CD4-positive, alpha-beta T cell treated with Interleukin-17A for 4 hours (primary cell): ENCODE data around the gene RPL6.

Experiments used
- DNase-seq: peaks from one replicate; pipeline ENCODE4 v3.0.0-alpha.2; 2020; ENCODE audit warnings: mixed read lengths

The RPL6 gene

DNA sequence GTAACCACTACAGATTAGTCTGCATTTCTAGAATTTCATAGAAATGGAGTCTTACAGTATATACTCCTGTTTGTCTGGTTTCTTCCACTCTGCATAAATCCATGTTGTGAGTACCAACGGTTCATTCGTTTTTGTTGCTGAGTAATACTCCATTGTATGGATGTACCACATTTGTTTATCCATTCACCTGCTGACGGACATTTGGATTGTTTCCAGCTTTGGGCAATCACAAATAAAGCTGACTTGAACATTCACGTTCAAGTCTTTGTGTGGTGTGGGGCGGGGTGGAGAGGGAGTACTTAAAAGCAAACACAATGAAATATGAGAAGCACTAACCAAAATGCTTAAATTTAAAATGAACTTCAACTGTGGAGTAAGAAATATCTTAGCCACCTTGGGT is 34.3 kb downstream of the RPL6 start:
- no peak for DNase-seq

DNA sequence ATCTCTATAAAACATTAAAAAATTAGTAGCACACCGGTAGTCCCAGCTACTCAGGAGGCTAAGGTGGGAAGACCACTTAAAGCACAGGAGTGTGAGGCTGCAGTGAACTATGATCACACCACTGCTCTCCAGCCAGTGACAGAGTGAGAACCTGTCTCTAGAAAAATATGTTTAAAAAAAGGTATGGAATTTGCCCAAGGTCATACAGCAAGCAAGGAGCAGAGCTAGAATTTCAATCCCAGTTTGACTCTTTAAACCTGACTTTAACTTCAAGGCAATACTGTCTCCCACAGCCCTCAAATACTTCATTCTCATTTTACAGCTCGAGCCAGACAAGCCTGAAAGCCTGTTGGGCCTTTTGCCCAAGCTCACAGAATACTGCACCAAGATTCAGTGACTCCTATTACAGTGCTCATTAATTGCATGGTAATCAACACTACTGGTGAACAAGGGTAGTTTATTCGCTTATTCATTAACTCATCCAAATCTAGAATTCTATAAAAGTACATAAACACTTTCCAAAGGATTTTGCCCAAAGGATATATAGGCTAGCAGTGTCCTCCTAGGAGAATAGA is 35.2 kb downstream of the RPL6 start:
- DNase-seq: no peak

DNA sequence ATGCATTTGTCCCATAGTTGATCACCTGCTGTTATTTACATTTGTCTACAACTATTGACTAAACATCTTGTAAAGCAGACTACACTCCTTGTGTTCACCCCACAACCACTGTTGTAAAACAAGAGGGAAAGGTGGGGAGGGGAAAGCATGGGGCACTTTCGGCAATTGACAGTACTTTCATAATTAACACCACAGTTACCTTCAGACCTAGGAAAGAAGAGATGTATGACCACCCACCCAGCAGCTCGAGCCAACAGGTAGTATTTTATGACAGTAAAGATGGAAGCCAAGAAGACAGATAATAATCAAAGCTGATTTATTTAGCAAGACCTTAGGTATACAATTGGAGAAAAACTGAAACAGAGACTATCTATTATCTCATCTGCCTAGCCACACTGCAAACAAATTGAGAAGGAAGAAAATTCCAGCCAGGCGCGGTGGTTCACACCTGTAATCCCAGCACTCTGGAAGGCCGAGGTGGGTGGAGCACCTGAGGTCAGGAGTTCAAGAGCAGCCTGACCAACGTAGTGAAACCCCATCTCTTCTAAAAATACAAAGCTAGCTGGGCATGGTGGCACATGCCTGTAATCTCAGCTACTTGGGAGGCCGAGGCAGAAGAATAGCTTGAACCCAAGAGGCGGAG is 38.4 kb downstream of the RPL6 start:
- no peak for DNase-seq

DNA sequence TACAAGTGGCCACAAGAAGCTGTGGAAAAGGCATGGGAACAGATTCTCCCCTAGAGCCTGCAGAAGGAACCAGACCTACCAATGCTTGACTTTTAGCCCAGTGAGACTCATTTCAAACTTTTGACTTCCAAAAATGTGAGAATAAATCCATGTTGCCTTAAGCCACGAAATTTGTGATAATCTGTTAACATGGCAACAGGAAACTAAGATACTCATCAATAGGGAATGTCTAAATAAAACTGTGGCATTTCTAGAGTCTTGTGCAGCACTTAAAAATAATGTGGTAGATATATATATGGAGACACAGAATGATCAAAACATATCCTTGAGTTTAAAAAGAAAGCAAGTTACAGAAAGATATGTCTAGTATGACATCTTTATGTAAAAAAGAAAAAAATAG is 39.2 kb downstream of the RPL6 start:
- DNase-seq: no peak

DNA sequence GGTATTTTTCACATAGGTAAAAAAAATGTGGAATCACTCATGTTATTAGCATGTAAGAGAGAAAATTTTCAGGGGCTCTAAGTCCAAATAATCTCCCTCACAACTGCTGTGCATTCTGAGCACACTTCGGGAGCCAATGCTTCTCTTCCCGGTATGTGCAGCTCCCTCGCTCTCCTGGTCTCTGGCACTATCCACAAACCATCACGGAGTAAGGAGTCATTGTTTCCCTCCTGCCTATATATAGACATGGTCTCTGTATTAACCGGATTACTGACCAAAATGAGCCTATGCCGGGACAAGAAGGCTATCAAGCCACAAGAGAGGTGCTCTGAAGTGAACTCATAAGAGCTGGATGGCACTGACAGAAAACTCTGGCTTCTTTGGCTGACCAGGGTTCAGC is 40.5 kb downstream of the RPL6 start:
- no peak for DNase-seq

DNA sequence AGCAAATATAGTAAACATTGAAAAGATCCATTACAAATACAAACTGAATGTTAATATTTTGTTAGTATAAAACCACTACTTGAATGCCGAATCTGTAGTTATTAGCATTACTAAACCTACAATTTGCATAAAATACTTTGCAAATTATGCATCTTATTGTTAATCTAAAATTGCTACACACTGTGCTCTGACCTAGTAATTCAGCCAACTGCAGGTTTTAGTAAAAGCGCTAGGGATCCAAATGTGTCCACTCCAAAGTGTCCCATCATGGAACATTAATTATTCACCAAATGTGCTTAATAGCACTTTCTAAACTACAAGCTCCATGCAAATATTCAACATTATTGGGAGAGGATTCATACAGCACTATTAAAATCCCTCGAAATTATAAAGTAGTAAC is 41.4 kb downstream of the RPL6 start:
- no peak for DNase-seq

DNA sequence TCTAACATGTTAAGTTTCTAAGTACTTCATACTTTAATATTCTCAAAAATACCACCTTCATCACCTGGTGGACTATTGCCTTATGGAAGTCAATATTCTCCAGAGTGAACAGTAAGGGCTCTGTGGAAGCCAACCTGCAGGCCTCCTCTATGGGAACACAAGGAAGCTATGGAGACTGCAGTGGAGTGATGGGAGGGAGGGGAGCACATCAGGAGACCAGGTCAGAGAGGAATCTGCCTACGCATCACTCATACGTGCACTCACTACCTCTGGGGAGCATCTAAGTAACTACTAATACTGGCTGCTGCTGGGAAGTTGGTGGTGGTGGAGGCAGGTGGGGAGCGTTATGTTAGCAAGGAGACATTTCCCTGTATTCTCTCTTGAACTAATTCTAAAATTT is 47.1 kb downstream of the RPL6 start:
- no peak for DNase-seq

DNA sequence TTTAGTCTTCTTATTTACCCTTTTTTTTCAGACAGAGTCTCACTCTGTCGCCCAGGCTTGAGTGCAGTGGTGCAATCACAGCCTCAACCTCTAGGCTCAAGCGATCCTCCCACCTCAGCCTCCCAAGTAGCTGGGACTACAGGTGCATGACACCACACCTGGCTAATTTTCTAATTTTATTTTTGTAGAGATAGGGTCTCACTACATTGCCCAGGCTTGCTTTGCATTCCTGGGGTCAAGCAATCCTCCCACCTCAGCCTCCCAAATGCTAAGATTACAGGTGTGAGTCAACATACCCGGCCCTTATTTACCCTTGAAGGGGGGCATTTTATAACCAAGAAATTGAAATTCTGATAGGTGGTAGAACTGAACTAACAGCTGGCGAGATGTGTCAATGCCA is 48.1 kb downstream of the RPL6 start:
- DNase-seq: no peak

DNA sequence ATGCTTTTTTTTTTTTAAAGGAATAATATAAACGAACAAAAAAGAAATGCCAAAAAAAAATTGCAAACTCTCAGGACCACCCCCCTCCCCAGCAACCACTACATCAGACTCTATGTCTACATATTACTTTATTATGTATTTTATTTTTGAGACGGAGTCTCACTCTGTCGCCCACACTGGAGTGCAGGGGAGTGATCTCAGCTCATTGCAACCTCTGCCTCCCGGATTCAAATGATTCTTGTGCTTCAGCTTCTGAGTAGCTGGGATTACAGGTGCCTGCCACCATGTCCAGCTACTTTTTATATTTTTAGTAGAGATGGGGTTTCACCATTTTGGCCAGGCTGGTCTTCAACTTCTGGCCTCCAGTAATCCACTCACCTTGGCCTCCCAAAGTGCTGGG is 50.1 kb downstream of the RPL6 start:
- no peak for DNase-seq

DNA sequence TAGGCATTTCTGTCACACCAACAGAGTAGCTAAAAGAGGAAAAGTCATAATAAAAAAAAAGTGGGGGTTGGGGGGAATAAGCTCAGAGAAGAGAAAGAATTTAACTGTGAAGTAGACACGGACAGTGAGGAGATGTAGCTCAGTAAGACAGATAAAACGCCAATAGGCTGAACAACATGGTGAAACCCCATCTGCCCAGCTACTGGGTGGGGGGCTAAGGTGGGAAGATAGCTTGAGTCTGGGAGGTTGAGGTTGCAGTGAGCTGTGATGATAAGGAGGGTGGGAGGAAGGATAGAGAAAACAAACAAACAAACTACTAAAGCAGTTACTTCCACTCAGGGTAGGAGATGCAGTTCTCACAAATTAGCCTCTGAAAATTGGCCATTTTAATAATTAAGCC is 52.2 kb downstream of the RPL6 start:
- no peak for DNase-seq
